SU-DHL-6 (cell line): Measurements from ENCODE around the gene SRP72.

Experiments used
- H2AFZ ChIP-seq: fragments of 200-600 bp; sonication (generic); 2 replicates; pipeline ENCODE4 v1.6.1; 2014; ENCODE audit warnings: low read depth, mild to moderate bottlenecking, moderate library complexity, mixed read lengths, antibody characterized with exemption, low read length; ENCODE audit not compliant: severe bottlenecking
- H3F3A ChIP-seq: fragments of 200-600 bp; shearing (Covaris generic); 2 replicates; pipeline ENCODE4 v1.6.0; 2016; ENCODE audit warnings: antibody characterized with exemption, mild to moderate bottlenecking; ENCODE audit not compliant: insufficient read depth
- H3K27ac ChIP-seq: fragments of 200-600 bp; sonication (generic); 2 replicates; pipeline ENCODE4 v1.5.1; 2016; ENCODE audit warnings: low read depth, mild to moderate bottlenecking, low read length, moderate library complexity, mixed read lengths
- H3K27me3 ChIP-seq: fragments of 200-600 bp; sonication (generic), shearing (Covaris generic); 2 replicates; pipeline ENCODE4 v1.6.0; 2014; ENCODE audit warnings: mild to moderate bottlenecking, low read length
- H3K36me3 ChIP-seq: fragments of 200-600 bp; sonication (generic); 2 replicates; pipeline ENCODE4 v1.6.1; 2014; ENCODE audit warnings: mild to moderate bottlenecking, low read length, mixed read lengths
- H3K4me2 ChIP-seq: fragments of 300-600, 200-600 bp; shearing (Covaris generic), sonication (generic); 2 replicates; pipeline ENCODE4 v1.6.0; 2014; ENCODE audit warnings: low read length, low read depth, mild to moderate bottlenecking; ENCODE audit not compliant: poor library complexity, severe bottlenecking
- H3K4me3 ChIP-seq: fragments of 200-600 bp; sonication (generic); 2 replicates; pipeline ENCODE4 v1.5.1; 2014; ENCODE audit warnings: antibody characterized with exemption, low read length, mild to moderate bottlenecking, mixed read lengths; ENCODE audit not compliant: insufficient read depth, poor library complexity, severe bottlenecking
- H3K79me2 ChIP-seq: fragments of 200-600 bp; sonication (generic); 2 replicates; pipeline ENCODE4 v1.6.1; 2014; ENCODE audit warnings: mild to moderate bottlenecking, low read length, moderate library complexity; ENCODE audit not compliant: insufficient read depth
- H3K9ac ChIP-seq: fragments of 200-600 bp; sonication (generic); 2 replicates; pipeline ENCODE4 v1.7.0; 2014; ENCODE audit warnings: mild to moderate bottlenecking, low read length
- H3K9me2 ChIP-seq: fragments of 200-600 bp; sonication (generic); replicated peaks from 2 replicates; pipeline ENCODE4 v1.6.1; 2014; ENCODE audit warnings: low read length; ENCODE audit not compliant: insufficient read depth
- H3K9me3 ChIP-seq: fragments of 200-600 bp; sonication (generic); 2 replicates; pipeline ENCODE4 v1.6.1; 2014; ENCODE audit warnings: low read length, mixed read lengths; ENCODE audit not compliant: insufficient read depth
- H4K20me1 ChIP-seq: fragments of 200-600 bp; sonication (generic); 2 replicates; pipeline ENCODE4 v1.6.1; 2014; ENCODE audit warnings: low read depth, mild to moderate bottlenecking, antibody characterized with exemption, low read length, moderate library complexity, mixed read lengths
- EZH2phosphoT487 ChIP-seq: fragments of 200-600 bp; sonication (generic), shearing (Covaris generic); conservative IDR thresholded peaks from 2 replicates; pipeline ENCODE4 v1.6.1; 2018; ENCODE audit warnings: mild to moderate bottlenecking, antibody characterized with exemption, low read length, moderate library complexity, mixed read lengths
- TF ChIP-seq, protein P1 (sequence below): fragments of 200-600 bp; sonication (generic); IDR thresholded peaks from one replicate; pipeline ENCODE4 v1.5.1; 2017; ENCODE audit warnings: antibody characterized with exemption, mild to moderate bottlenecking, low read length, moderate library complexity; ENCODE audit not compliant: insufficient read depth, poor library complexity, severe bottlenecking

Gene SRP72

DNA sequence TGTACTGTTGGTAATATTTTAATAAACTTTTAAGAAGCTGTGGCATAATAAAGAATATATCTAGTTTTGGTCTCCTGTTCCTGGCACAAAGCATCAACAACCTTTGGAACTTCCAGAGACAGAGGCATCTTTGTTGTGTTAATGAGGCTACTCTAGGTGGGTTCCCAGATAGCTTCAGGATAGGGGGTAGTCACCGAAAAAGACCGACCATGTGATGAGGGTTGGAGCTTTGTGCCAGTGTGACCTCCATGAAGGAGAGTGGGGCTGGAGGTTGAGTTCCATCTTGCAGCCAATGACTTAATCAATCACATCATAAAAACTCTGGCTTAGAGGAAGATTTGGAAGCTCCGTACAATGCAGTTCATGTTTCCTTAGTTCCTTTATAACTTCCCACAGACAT, 41.9 kb upstream of the SRP72 start:
- Histone ChIP-seq H3K4me3 (no peak overlapping the region), H3K9me2 (no peaks in the 10 kb centered on the region), H3K36me3 (peaks cover 3% of the 10 kb centered on the region; the same call in 1 of the 2 replicates), H3K27me3 (no peaks in the 10 kb centered on the region), H4K20me1 (peaks cover 12% of the 10 kb centered on the region), H3K27ac (no peak overlapping the region), H3K4me2 (peak overlapping the region; percentile 34), H3F3A (peaks cover 14% of the 10 kb centered on the region; the same call in 1 of the 2 replicates), H2AFZ (no peak overlapping the region), H3K9me3 (no peaks in the 10 kb centered on the region), H3K9ac (no peak overlapping the region), H3K79me2 (peaks cover 100% of the 10 kb centered on the region)
- TF ChIP-seq, protein P1, sequence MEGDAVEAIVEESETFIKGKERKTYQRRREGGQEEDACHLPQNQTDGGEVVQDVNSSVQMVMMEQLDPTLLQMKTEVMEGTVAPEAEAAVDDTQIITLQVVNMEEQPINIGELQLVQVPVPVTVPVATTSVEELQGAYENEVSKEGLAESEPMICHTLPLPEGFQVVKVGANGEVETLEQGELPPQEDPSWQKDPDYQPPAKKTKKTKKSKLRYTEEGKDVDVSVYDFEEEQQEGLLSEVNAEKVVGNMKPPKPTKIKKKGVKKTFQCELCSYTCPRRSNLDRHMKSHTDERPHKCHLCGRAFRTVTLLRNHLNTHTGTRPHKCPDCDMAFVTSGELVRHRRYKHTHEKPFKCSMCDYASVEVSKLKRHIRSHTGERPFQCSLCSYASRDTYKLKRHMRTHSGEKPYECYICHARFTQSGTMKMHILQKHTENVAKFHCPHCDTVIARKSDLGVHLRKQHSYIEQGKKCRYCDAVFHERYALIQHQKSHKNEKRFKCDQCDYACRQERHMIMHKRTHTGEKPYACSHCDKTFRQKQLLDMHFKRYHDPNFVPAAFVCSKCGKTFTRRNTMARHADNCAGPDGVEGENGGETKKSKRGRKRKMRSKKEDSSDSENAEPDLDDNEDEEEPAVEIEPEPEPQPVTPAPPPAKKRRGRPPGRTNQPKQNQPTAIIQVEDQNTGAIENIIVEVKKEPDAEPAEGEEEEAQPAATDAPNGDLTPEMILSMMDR = no peak
- TF ChIP-seq EZH2phosphoT487 = no peak

- no peak for TF ChIP-seq EZH2phosphoT487
- TF ChIP-seq, protein P1 = no peak
- Histone ChIP-seq H3F3A (peaks cover 14% of the 10 kb centered on the region; the same call in 1 of the 2 replicates), H3K9me3 (no peaks in the 10 kb centered on the region), H3K27ac (no peak overlapping the region), H3K36me3 (peaks cover 3% of the 10 kb centered on the region; the same call in 1 of the 2 replicates), H3K27me3 (no peaks in the 10 kb centered on the region), H3K4me3 (no peak overlapping the region), H3K79me2 (peaks cover 100% of the 10 kb centered on the region), H2AFZ (no peak overlapping the region), H3K9ac (no peak overlapping the region), H3K4me2 (no peak overlapping the region), H4K20me1 (peaks cover 12% of the 10 kb centered on the region), H3K9me2 (no peaks in the 10 kb centered on the region)
Observed at GRCh38 chr4:56426273-56426672, 41.1 kb upstream of the SRP72 start.

DNA sequence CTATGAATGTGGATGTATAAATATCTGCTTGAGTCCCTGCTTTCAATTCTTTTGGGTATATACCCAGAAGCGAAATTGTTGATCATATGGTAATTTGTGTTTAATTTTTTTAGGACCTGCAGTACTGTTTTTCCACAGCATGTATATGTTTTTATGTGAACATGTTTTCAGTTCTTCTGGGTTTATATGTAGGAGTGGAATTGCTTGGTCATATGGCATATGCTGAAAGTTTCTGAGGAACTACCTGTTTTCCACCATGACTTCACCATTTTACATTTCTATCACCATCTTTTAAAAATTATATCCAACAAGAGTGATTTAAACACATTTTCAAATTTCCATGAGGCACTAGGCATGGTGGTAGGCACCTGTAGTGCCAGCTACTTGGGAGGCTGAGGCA, 40.2 kb upstream of the SRP72 start:
- H4K20me1 ChIP-seq = peaks cover 12% of the 10 kb centered on the region
- peaks cover 14% of the 10 kb centered on the region; the same call in 1 of the 2 replicates for H3F3A ChIP-seq

More for the DNA sequence above, 40.2 kb upstream of the SRP72 start:
- no peaks in the 10 kb centered on the region for H3K27me3 ChIP-seq
- H3K36me3 ChIP-seq = peaks cover 3% of the 10 kb centered on the region; the same call in 1 of the 2 replicates
- H3K79me2 ChIP-seq = peaks cover 100% of the 10 kb centered on the region
- H3K27ac ChIP-seq = no peak overlapping the region
- no peaks in the 10 kb centered on the region for H3K9me3 ChIP-seq
- no peaks in the 10 kb centered on the region for H3K9me2 ChIP-seq
- no peak overlapping the region for H3K9ac ChIP-seq
- no peak overlapping the region for H3K4me2 ChIP-seq
- TF ChIP-seq, protein P1 = no peak
- TF ChIP-seq EZH2phosphoT487 = no peak
- H3K4me3 ChIP-seq = no peak overlapping the region
- no peak overlapping the region for H2AFZ ChIP-seq
